HEK293 (cell line): Measurements from ENCODE around the gene ZNF605.

ENCODE experiments used
- GLIS2 ChIP-seq: fragments of 450-650 bp; formaldehyde crosslinking; IDR thresholded peaks from 2 replicates; pipeline ENCODE4 v1.5.1; 2016; ENCODE audit warnings: missing biosample characterization, missing genetic modification characterization
- KLF10 ChIP-seq: fragments of 450-650 bp; IDR thresholded peaks from 2 replicates; pipeline ENCODE4 v1.5.1; 2018; ENCODE audit warnings: missing biosample characterization, mild to moderate bottlenecking, missing genetic modification characterization
- MYNN ChIP-seq: fragments of 450-650 bp; formaldehyde crosslinking; IDR thresholded peaks from 2 replicates; pipeline ENCODE4 v1.5.1; 2016; ENCODE audit warnings: missing biosample characterization, missing genetic modification characterization, borderline replicate concordance
- SCRT1 ChIP-seq: fragments of 450-650 bp; formaldehyde crosslinking; IDR thresholded peaks from 2 replicates; pipeline ENCODE4 v1.5.1; 2016; ENCODE audit warnings: missing biosample characterization, missing genetic modification characterization, borderline replicate concordance
- SP3 ChIP-seq: fragments of 450-650 bp; formaldehyde crosslinking; IDR thresholded peaks from 2 replicates; pipeline ENCODE4 v1.5.1; 2016; ENCODE audit warnings: missing biosample characterization, missing genetic modification characterization
- TCF7L2 ChIP-seq: IDR thresholded peaks from 2 replicates; pipeline ENCODE4 v1.6.1; 2011; ENCODE audit warnings: low read depth, mild to moderate bottlenecking, inconsistent platforms, low read length, moderate library complexity, borderline replicate concordance
- YY1 ChIP-seq: fragments of 450-650 bp; formaldehyde crosslinking; IDR thresholded peaks from 2 replicates; pipeline ENCODE4 v1.5.1; 2018; ENCODE audit warnings: missing biosample characterization, missing genetic modification characterization
- ZBTB6 ChIP-seq: fragments of 450-650 bp; formaldehyde crosslinking; IDR thresholded peaks from 2 replicates; pipeline ENCODE4 v1.5.1; 2017; ENCODE audit warnings: missing biosample characterization, missing genetic modification characterization
- ZFP37 ChIP-seq: fragments of 450-650 bp; formaldehyde crosslinking; IDR thresholded peaks from 2 replicates; pipeline ENCODE4 v1.5.1; 2016; ENCODE audit warnings: missing biosample characterization, missing genetic modification characterization
- ZFP69B ChIP-seq: fragments of 450-650 bp; formaldehyde crosslinking; IDR thresholded peaks from 2 replicates; pipeline ENCODE4 v1.5.1; 2016; ENCODE audit warnings: missing biosample characterization, missing genetic modification characterization
- ZNF10 ChIP-seq: fragments of 450-650 bp; formaldehyde crosslinking; IDR thresholded peaks from 2 replicates; pipeline ENCODE4 v1.5.1; 2017; ENCODE audit warnings: missing biosample characterization, missing genetic modification characterization
- ZNF138 ChIP-seq: fragments of 450-650 bp; formaldehyde crosslinking; IDR thresholded peaks from 2 replicates; pipeline ENCODE4 v1.5.1; 2016; ENCODE audit warnings: missing biosample characterization, missing genetic modification characterization, borderline replicate concordance
- ZNF473 ChIP-seq: fragments of 450-650 bp; formaldehyde crosslinking; IDR thresholded peaks from 2 replicates; pipeline ENCODE4 v1.5.1; 2017; ENCODE audit warnings: missing biosample characterization, missing genetic modification characterization
- ZNF48 ChIP-seq: fragments of 450-650 bp; formaldehyde crosslinking; IDR thresholded peaks from 2 replicates; pipeline ENCODE4 v1.5.1; 2016; ENCODE audit warnings: missing biosample characterization, missing genetic modification characterization
- ZNF501 ChIP-seq: fragments of 450-650 bp; formaldehyde crosslinking; IDR thresholded peaks from 2 replicates; pipeline ENCODE4 v1.5.1; 2016; ENCODE audit warnings: missing biosample characterization, missing genetic modification characterization
- ZNF548 ChIP-seq: fragments of 450-650 bp; formaldehyde crosslinking; IDR thresholded peaks from 2 replicates; pipeline ENCODE4 v1.5.1; 2016; ENCODE audit warnings: missing biosample characterization, missing genetic modification characterization
- ZNF549 ChIP-seq: fragments of 450-650 bp; IDR thresholded peaks from 2 replicates; pipeline ENCODE4 v1.5.1; 2018; ENCODE audit warnings: missing biosample characterization, missing genetic modification characterization, mild to moderate bottlenecking, inconsistent platforms, moderate library complexity
- ZNF560 ChIP-seq: fragments of 450-650 bp; formaldehyde crosslinking; IDR thresholded peaks from 2 replicates; pipeline ENCODE4 v1.5.1; 2017; ENCODE audit warnings: missing biosample characterization, missing genetic modification characterization, borderline replicate concordance
- ZNF596 ChIP-seq: fragments of 450-650 bp; IDR thresholded peaks from 2 replicates; pipeline ENCODE4 v1.5.0; 2018; ENCODE audit warnings: missing biosample characterization, mild to moderate bottlenecking, missing genetic modification characterization, moderate library complexity
- ZNF768 ChIP-seq: fragments of 450-650 bp; formaldehyde crosslinking; IDR thresholded peaks from 2 replicates; pipeline ENCODE4 v1.5.1; 2018; ENCODE audit warnings: missing biosample characterization, mild to moderate bottlenecking, missing genetic modification characterization
- ZNF777 ChIP-seq: fragments of 450-650 bp; formaldehyde crosslinking; IDR thresholded peaks from 2 replicates; pipeline ENCODE4 v1.5.1; 2017; ENCODE audit warnings: missing biosample characterization, missing genetic modification characterization, borderline replicate concordance
- ZNF830 ChIP-seq: fragments of 450-650 bp; IDR thresholded peaks from 2 replicates; pipeline ENCODE4 v1.5.0; 2018; ENCODE audit warnings: missing biosample characterization, missing genetic modification characterization, low read depth, mild to moderate bottlenecking, moderate library complexity
- ZNF837 ChIP-seq: fragments of 450-650 bp; formaldehyde crosslinking; IDR thresholded peaks from 2 replicates; pipeline ENCODE4 v1.5.1; 2016; ENCODE audit warnings: missing biosample characterization, missing genetic modification characterization
- TF ChIP-seq, protein P1 (sequence below): fragments of 450-650 bp; formaldehyde crosslinking; IDR thresholded peaks from 2 replicates; pipeline ENCODE4 v1.5.1; 2016; ENCODE audit warnings: missing biosample characterization, missing genetic modification characterization
- TF ChIP-seq, protein P2 (sequence below): fragments of 450-650 bp; formaldehyde crosslinking; IDR thresholded peaks from 2 replicates; pipeline ENCODE4 v1.5.1; 2016; ENCODE audit warnings: missing biosample characterization, missing genetic modification characterization
- TF ChIP-seq, protein P3 (sequence below): fragments of 450-650 bp; formaldehyde crosslinking; IDR thresholded peaks from 2 replicates; pipeline ENCODE4 v1.5.1; 2017; ENCODE audit warnings: missing biosample characterization, missing genetic modification characterization
- TF ChIP-seq, protein P4 (sequence below): fragments of 450-650 bp; formaldehyde crosslinking; IDR thresholded peaks from 2 replicates; pipeline ENCODE4 v1.5.1; 2016; ENCODE audit warnings: missing biosample characterization, missing genetic modification characterization
- TF ChIP-seq, protein P5 (sequence below): fragments of 450-650 bp; IDR thresholded peaks from 2 replicates; pipeline ENCODE4 v1.5.1; 2018; ENCODE audit warnings: missing biosample characterization, missing genetic modification characterization

ZNF605 gene

DNA sequence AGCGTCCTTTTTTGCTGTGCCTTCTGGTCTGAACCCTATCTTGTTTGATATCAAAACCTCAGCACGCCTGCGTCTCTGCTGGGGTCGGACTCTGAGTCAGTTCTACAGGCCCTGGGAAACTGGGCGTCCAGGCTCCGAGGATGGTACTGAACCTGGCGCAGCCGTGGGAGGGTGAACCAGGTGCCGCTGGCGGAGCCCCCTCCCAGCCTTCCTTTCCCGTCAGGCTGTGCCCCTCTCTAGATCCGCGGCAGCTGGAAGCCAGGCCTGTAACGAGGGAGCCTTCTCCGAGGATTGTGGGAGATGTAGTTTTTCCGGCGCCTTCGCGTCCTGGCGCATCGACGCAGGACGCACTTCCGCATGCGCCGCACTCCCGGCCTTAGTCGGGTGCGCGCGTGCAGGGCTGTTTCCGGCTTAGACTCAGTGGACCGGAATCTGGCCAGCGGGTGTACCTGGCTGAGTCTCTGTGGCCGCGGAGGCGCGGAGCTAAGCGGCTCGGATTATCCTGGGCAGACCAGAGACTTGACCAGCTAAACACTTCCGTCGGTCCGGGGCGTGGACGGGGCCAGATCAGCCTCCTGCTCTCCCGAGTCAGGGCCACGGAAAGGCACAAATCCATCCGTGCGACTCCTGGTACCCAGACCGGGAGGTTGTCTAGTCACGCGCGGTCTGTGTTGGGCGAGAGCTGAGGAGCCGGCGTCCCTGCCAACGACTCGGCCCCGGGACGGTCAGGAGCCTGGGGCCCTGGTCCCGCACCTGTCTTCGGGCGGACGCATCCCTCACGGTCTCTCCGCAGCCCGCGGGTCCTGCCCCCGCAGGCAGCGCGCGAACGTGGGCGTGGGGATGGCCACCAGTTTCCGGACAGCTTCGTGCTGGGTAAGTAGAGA is 30.1 kb upstream of the ZNF605 start, which contains the start of gene ZNF26 (continued):
- TF ChIP-seq, protein P1, sequence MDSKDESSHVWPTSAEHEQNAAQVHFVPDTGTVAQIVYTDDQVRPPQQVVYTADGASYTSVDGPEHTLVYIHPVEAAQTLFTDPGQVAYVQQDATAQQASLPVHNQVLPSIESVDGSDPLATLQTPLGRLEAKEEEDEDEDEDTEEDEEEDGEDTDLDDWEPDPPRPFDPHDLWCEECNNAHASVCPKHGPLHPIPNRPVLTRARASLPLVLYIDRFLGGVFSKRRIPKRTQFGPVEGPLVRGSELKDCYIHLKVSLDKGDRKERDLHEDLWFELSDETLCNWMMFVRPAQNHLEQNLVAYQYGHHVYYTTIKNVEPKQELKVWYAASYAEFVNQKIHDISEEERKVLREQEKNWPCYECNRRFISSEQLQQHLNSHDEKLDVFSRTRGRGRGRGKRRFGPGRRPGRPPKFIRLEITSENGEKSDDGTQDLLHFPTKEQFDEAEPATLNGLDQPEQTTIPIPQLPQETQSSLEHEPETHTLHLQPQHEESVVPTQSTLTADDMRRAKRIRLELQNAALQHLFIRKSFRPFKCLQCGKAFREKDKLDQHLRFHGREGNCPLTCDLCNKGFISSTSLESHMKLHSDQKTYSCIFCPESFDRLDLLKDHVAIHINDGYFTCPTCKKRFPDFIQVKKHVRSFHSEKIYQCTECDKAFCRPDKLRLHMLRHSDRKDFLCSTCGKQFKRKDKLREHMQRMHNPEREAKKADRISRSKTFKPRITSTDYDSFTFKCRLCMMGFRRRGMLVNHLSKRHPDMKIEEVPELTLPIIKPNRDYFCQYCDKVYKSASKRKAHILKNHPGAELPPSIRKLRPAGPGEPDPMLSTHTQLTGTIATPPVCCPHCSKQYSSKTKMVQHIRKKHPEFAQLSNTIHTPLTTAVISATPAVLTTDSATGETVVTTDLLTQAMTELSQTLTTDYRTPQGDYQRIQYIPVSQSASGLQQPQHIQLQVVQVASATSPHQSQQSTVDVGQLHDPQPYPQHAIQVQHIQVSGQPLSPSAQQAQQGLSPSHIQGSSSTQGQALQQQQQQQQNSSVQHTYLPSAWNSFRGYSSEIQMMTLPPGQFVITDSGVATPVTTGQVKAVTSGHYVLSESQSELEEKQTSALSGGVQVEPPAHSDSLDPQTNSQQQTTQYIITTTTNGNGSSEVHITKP (tag by site-specific recombination) = no peak
- no peak for TF ChIP-seq TCF7L2
- no peak for TF ChIP-seq ZNF473 (tag by site-specific recombination)
- TF ChIP-seq ZBTB6 = no peak
- TF ChIP-seq, protein P2, sequence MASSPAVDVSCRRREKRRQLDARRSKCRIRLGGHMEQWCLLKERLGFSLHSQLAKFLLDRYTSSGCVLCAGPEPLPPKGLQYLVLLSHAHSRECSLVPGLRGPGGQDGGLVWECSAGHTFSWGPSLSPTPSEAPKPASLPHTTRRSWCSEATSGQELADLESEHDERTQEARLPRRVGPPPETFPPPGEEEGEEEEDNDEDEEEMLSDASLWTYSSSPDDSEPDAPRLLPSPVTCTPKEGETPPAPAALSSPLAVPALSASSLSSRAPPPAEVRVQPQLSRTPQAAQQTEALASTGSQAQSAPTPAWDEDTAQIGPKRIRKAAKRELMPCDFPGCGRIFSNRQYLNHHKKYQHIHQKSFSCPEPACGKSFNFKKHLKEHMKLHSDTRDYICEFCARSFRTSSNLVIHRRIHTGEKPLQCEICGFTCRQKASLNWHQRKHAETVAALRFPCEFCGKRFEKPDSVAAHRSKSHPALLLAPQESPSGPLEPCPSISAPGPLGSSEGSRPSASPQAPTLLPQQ (tag by site-specific recombination) = peak; percentile 53
- no peak for TF ChIP-seq ZNF48 (tag by site-specific recombination)
- TF ChIP-seq ZFP37 = peak; percentile 74; the same call in 1 of the 2 replicates
- TF ChIP-seq ZNF777 (tag by site-specific recombination) = no peak
- peak; percentile 47; the same call in 1 of the 2 replicates for TF ChIP-seq ZNF768 (tag by site-specific recombination)
- TF ChIP-seq, protein P3, sequence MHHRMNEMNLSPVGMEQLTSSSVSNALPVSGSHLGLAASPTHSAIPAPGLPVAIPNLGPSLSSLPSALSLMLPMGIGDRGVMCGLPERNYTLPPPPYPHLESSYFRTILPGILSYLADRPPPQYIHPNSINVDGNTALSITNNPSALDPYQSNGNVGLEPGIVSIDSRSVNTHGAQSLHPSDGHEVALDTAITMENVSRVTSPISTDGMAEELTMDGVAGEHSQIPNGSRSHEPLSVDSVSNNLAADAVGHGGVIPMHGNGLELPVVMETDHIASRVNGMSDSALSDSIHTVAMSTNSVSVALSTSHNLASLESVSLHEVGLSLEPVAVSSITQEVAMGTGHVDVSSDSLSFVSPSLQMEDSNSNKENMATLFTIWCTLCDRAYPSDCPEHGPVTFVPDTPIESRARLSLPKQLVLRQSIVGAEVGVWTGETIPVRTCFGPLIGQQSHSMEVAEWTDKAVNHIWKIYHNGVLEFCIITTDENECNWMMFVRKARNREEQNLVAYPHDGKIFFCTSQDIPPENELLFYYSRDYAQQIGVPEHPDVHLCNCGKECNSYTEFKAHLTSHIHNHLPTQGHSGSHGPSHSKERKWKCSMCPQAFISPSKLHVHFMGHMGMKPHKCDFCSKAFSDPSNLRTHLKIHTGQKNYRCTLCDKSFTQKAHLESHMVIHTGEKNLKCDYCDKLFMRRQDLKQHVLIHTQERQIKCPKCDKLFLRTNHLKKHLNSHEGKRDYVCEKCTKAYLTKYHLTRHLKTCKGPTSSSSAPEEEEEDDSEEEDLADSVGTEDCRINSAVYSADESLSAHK = no peak
- TF ChIP-seq ZNF596 (tag by site-specific recombination) = no peak
- no peak for TF ChIP-seq YY1 (tag by site-specific recombination)
- no peak for TF ChIP-seq ZFP69B (tag by site-specific recombination)
- TF ChIP-seq, protein P4, sequence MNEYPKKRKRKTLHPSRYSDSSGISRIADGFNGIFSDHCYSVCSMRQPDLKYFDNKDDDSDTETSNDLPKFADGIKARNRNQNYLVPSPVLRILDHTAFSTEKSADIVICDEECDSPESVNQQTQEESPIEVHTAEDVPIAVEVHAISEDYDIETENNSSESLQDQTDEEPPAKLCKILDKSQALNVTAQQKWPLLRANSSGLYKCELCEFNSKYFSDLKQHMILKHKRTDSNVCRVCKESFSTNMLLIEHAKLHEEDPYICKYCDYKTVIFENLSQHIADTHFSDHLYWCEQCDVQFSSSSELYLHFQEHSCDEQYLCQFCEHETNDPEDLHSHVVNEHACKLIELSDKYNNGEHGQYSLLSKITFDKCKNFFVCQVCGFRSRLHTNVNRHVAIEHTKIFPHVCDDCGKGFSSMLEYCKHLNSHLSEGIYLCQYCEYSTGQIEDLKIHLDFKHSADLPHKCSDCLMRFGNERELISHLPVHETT (tag by site-specific recombination) = no peak; the same call in 1 of the 2 replicates
- no peak for TF ChIP-seq ZNF560
- TF ChIP-seq ZNF548 (tag by site-specific recombination) = no peak
- TF ChIP-seq ZNF830 (tag by site-specific recombination) = no peak
- no peak for TF ChIP-seq ZNF837 (tag by site-specific recombination)
- TF ChIP-seq SP3 = peak; percentile 73
- TF ChIP-seq ZNF138 (tag by site-specific recombination) = no peak
- no peak for TF ChIP-seq ZNF549 (tag by site-specific recombination)
- TF ChIP-seq ZNF10 (tag by site-specific recombination) = no peak
- TF ChIP-seq GLIS2 (tag by site-specific recombination) = no peak
- no peak for TF ChIP-seq SCRT1
- peak; percentile 87; the same call in 1 of the 2 replicates for TF ChIP-seq ZNF501 (tag by site-specific recombination)
- no peak for TF ChIP-seq KLF10
- TF ChIP-seq, protein P5, sequence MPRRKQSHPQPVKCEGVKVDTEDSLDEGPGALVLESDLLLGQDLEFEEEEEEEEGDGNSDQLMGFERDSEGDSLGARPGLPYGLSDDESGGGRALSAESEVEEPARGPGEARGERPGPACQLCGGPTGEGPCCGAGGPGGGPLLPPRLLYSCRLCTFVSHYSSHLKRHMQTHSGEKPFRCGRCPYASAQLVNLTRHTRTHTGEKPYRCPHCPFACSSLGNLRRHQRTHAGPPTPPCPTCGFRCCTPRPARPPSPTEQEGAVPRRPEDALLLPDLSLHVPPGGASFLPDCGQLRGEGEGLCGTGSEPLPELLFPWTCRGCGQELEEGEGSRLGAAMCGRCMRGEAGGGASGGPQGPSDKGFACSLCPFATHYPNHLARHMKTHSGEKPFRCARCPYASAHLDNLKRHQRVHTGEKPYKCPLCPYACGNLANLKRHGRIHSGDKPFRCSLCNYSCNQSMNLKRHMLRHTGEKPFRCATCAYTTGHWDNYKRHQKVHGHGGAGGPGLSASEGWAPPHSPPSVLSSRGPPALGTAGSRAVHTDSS (tag by site-specific recombination) = no peak
- no peak for TF ChIP-seq MYNN
